GM21526 (cell line): ENCODE results near the gene ORMDL3.
"Not testable (repeated sequence)": the region's sequence is repeated elsewhere in the genome, so short reads cannot be mapped to it uniquely, and the experiment has no call there.

ENCODE experiments used
- ATAC-seq: cut with Tn5 transposase; IDR thresholded peaks from one replicate; pipeline ENCODE4 v1.9.1; 2021; ENCODE audit warnings: moderate library complexity; ENCODE audit not compliant: unreplicated experiment, low FRiP score

ORMDL3 gene

DNA sequence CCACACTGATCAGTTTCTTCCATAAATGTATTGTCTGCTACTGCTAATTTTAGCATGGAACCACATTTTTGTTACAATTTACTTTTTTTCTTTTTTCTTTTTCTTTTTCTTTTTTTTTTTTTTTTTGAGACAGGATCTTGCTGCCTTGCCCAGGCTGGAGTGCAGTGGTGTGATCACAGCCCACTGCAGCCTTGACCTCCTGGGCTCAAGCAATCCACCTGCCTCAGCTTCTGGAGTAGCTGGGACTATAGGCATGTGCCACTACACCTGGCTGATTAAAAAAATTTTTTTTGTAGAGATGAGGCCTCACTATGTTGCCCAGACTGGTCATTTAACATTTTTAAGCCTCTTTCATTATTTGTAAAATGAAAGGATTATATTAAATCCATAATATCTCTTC, 40.3 kb downstream of the ORMDL3 start:
- no peak for ATAC-seq

DNA sequence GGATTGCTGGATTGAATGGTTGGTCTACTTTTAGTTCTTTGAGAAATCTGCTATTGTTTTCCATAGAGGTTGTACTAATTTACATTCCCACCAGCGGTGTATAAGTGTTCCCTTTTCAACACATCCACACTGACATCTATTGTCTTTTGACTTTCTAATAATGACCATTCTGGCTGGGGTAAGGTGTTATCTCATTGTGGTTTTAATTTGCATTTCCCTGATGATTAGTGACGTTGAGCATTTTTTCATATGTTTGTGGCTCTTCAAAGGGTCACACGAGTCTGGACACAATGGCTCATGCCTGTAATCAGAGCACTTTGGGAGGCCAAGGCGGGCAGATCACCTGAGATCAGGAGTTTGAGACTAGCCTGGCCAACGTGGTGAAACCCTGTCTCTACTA, 41.3 kb downstream of the ORMDL3 start:
- not testable (repeated sequence) for ATAC-seq

DNA sequence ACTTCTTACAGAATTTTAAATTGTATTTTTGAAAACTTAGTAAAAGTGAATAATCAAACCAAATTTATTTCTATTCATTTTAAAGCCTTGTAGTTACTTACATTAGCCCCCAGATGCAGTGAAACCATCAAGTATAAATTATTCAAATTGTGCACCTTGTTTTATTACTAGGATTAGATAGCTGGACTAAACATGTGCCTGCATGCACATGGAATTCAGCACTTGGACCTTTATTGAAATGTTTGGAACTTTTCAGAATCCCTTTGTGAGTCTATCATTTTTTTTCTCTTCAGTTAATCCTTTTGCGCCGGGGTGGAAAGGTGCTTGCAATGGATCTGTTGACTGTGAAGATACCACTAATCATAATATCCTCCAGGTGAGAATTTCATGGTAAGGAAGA, 54.6 kb downstream of the ORMDL3 start:
- no peak for ATAC-seq

DNA sequence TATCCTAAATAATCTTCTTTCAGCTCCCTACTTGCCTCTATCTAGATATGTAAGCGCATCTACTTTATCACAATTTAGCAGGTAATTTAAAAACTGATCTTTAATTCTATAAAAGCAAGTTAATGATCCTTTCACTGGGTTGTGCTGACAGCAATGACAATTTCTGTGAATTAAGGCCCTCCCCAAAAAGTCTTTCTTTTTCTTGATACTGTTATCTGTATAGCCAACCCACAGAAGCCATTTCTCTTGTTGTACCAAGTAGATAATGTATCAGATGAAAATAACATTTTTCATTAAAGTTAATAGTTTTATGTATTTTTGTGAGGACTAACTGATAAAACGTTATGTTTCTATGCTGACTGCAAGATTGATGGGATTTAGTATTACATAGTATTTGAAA, 55.6 kb downstream of the ORMDL3 start:
- ATAC-seq: no peak
